ENCODE measurements around the gene MAGOH. TPM values are rescaled to one million over a fixed set of nuclear protein-coding genes. Genes with fewer than 3 reads are reported as not detected.

The MAGOH gene
- polyA plus RNA-seq, 2 donors, result 77.0 to 117 TPM

DNA sequence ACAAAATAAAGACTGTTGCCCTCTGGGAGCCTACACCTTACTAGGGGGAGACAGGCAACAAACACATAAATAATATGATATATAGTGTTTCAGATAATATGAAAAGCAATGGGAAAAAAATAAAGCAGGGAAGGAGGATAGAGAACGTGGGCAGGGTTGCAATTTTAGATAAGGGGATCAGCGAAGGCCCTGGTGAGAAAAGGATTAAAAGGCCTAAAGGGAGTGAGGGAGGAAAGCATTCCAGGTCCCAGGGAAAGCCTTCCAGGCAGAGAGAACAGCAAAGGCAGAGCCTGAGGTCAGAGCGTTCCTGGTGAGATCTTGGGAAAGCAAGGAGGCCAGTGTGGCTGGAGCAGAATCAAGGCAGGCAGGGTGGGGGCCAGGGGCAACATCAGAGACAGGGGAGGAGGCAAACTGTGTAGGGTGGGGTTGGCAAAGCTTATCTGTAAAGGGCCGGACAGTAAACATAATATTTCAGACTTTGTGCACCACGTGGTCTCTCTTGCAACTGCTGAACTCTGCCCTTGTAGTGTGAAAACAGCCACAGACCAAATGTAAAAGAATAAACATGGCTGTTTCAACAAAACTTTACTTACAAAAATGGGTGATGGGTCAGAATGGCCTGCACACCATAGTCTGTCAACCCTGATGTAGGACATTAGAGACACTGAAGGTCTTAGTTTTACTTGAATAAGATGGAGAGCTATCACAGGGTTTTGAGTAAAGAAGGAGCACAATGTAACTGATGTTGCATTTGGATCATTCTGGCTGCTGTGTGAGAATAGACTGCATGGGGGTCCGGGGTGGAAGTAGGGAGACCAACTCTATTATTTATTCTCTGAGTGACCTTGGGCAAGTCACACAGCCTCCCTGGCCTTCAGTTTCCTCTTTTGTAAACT is 55.0 kb downstream of the MAGOH start:
- no peaks in the 10 kb centered on the region for H3K9me3 ChIP-seq (ENCODE audit: control insufficient read depth in 2 of 2, insufficient read depth in 1 of 2, low read depth in 1 of 2, low read length in 1 of 2)
- H3K27ac ChIP-seq (ENCODE audit: low read depth in 2 of 2, low read length in 1 of 2), result no peak overlapping the region
- no peaks in the 10 kb centered on the region for H3K4me1 ChIP-seq (ENCODE audit: control insufficient read depth in 2 of 2, insufficient read depth in 2 of 2, low read length in 1 of 2)
- 55 to 70% methylated on average over 6 of the region's 6 CpGs for WGBS, 2 donors
- no peak overlapping the region for H3K4me3 ChIP-seq (ENCODE audit: low read depth in 1 of 2, low read length in 2 of 2)
- no peaks in the 10 kb centered on the region for H3K36me3 ChIP-seq (ENCODE audit: control insufficient read depth in 2 of 2, insufficient read depth in 2 of 2, low read length in 1 of 2)
- no peaks in the 10 kb centered on the region for H3K27me3 ChIP-seq (ENCODE audit: control insufficient read depth in 1 of 2, insufficient read depth in 2 of 2, low read length in 2 of 2)

DNA sequence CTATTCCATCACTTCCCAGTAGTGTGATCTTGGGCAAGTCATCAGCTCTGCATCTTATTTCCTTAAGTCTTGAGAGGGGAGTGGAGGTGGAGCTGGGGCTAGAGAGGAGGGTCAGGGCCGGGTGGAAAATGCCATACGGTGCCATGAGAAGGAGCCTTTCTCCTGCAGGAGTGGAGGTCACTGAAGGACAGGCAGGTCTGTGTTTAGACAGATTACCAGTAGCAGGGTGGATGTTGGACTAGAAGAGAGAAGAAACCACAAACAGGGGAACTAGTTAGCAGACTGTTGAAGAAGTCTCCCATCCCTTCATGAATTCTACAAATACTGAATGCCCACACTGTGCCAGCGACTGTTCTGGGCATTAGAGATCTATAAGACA is 55.6 kb downstream of the MAGOH start:
- H3K36me3 ChIP-seq (ENCODE audit: control insufficient read depth in 2 of 2, insufficient read depth in 2 of 2, low read length in 1 of 2), result no peaks in the 10 kb centered on the region
- no peaks in the 10 kb centered on the region for H3K4me1 ChIP-seq (ENCODE audit: control insufficient read depth in 2 of 2, insufficient read depth in 2 of 2, low read length in 1 of 2)
- no peak overlapping the region for H3K4me3 ChIP-seq (ENCODE audit: low read depth in 1 of 2, low read length in 2 of 2)
- no peaks in the 10 kb centered on the region for H3K27me3 ChIP-seq (ENCODE audit: control insufficient read depth in 1 of 2, insufficient read depth in 2 of 2, low read length in 2 of 2)
- no peaks in the 10 kb centered on the region for H3K9me3 ChIP-seq (ENCODE audit: control insufficient read depth in 2 of 2, insufficient read depth in 1 of 2, low read depth in 1 of 2, low read length in 1 of 2)
- no peak overlapping the region for H3K27ac ChIP-seq (ENCODE audit: low read depth in 2 of 2, low read length in 1 of 2)
- 59 to 62% methylated on average over 3 of the region's 3 CpGs for WGBS, 2 donors

DNA sequence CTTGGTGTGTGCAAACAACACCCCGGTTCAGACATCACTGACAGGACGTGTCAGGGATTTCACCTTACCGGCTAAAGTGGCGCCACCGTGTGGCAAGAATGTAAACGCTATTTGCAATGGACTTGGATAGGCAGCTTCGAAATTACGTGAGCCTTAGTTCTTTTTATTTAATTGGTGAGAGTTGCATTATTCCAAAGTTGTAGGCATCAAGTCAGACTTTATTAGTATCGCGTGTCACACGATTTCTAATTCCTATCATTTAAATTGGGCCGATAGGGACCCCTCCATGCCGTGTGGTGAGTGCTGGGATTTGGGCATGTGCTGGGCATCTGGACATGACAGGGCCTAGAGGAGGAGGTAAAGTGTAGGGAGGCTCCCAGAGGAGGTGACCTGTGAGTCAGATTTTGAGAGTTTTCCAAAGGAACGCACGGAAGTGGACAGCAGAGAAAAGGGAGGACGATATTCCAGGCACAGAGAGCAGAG is 56.2 kb downstream of the MAGOH start:
- WGBS, 2 donors, result 21 to 23% methylated on average over 16 of the region's 16 CpGs
- Histone ChIP-seq H3K36me3 (ENCODE audit: control insufficient read depth in 2 of 2, insufficient read depth in 2 of 2, low read length in 1 of 2) (no peaks in the 10 kb centered on the region), H3K4me1 (ENCODE audit: control insufficient read depth in 2 of 2, insufficient read depth in 2 of 2, low read length in 1 of 2) (no peaks in the 10 kb centered on the region), H3K27ac (ENCODE audit: low read depth in 2 of 2, low read length in 1 of 2) (no peak overlapping the region), H3K4me3 (ENCODE audit: low read depth in 1 of 2, low read length in 2 of 2) (no peak overlapping the region), H3K27me3 (ENCODE audit: control insufficient read depth in 1 of 2, insufficient read depth in 2 of 2, low read length in 2 of 2) (no peaks in the 10 kb centered on the region), H3K9me3 (ENCODE audit: control insufficient read depth in 2 of 2, insufficient read depth in 1 of 2, low read depth in 1 of 2, low read length in 1 of 2) (no peaks in the 10 kb centered on the region)

DNA sequence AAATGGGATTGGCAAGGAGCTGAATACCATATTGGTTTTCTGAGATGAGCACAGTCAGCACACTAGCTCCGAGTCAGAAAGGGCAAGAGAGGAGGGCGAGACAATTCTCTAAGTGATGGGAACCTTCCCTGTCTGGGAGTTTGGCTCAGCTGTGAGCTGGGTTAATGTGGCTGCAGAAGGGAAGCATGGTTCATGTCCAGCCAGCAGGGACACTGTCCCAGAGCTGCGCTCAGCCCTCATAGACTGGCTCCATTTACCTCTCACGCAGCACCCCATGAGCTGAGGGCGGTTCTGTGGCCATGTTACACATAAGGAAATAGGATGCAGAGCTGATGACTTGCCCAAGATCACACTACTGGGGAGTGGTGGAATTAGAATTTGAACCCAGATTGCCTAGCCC is 57.4 kb downstream of the MAGOH start:
- Histone ChIP-seq H3K4me1 (ENCODE audit: control insufficient read depth in 2 of 2, insufficient read depth in 2 of 2, low read length in 1 of 2) (peaks cover 0 to 2% of the 10 kb centered on the region in 2 donors), H3K27ac (ENCODE audit: low read depth in 2 of 2, low read length in 1 of 2) (no peak overlapping the region), H3K9me3 (ENCODE audit: control insufficient read depth in 2 of 2, insufficient read depth in 1 of 2, low read depth in 1 of 2, low read length in 1 of 2) (no peaks in the 10 kb centered on the region), H3K36me3 (ENCODE audit: control insufficient read depth in 2 of 2, insufficient read depth in 2 of 2, low read length in 1 of 2) (no peaks in the 10 kb centered on the region), H3K27me3 (ENCODE audit: control insufficient read depth in 1 of 2, insufficient read depth in 2 of 2, low read length in 2 of 2) (no peaks in the 10 kb centered on the region), H3K4me3 (ENCODE audit: low read depth in 1 of 2, low read length in 2 of 2) (no peak overlapping the region)
- 96% methylated on average over 5 of the region's 5 CpGs for WGBS, 2 donors

DNA sequence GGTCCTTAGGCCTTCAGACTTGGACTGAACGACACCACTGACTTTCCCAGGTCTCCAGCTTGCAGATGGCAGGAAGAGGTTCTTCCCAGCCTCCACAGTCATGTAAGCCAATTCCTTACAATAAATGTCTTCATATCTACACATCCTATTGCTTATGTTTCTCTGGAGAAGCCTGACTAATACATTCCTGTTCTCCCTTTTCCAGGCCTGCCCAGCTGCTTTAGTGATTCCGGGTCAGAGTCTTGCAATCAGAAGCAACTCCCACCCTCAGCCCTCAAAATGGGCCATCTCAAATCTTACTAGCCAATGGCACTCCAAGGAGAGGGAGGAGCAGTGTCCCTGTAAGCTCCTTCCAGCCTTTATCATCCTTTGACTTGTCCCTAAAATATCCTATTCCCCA is 58.1 kb downstream of the MAGOH start:
- no peaks in the 10 kb centered on the region for H3K27me3 ChIP-seq (ENCODE audit: control insufficient read depth in 1 of 2, insufficient read depth in 2 of 2, low read length in 2 of 2)
- peaks cover 0 to 2% of the 10 kb centered on the region in 2 donors for H3K4me1 ChIP-seq (ENCODE audit: control insufficient read depth in 2 of 2, insufficient read depth in 2 of 2, low read length in 1 of 2)
- no peaks in the 10 kb centered on the region for H3K36me3 ChIP-seq (ENCODE audit: control insufficient read depth in 2 of 2, insufficient read depth in 2 of 2, low read length in 1 of 2)
- H3K4me3 ChIP-seq (ENCODE audit: low read depth in 1 of 2, low read length in 2 of 2), result no peak overlapping the region
- no peaks in the 10 kb centered on the region for H3K9me3 ChIP-seq (ENCODE audit: control insufficient read depth in 2 of 2, insufficient read depth in 1 of 2, low read depth in 1 of 2, low read length in 1 of 2)
- 85 to 95% methylated on average over 2 of the region's 2 CpGs for WGBS, 2 donors
- no peak overlapping the region for H3K27ac ChIP-seq (ENCODE audit: low read depth in 2 of 2, low read length in 1 of 2)

Other genes with a start within 250 kb of the MAGOH start
- gene PODN, start 176.3 kb downstream of the MAGOH start, polyA plus RNA-seq, result 1 to 10 TPM; 5.0 to 8.3 TPM
- under 1 TPM; 0.05 to 0.10 TPM for gene SLC1A7, start 95.9 kb downstream of the MAGOH start, polyA plus RNA-seq
- gene CPT2, start 41.7 kb downstream of the MAGOH start, polyA plus RNA-seq, result 10 to 100 TPM in 1 of 2 donors, 1 to 10 TPM in 1; 8.2 to 16.5 TPM
- gene CZIB, start 17.9 kb downstream of the MAGOH start, polyA plus RNA-seq, result 10 to 100 TPM; 42.7 to 44.0 TPM
- 1 to 10 TPM; 2.7 to 6.9 TPM for gene LRP8, start 89.6 kb upstream of the MAGOH start, polyA plus RNA-seq
- gene DMRTB1, start 220.9 kb upstream of the MAGOH start, polyA plus RNA-seq, result not detected